NK-92 (cell line): ENCODE measurements around the gene GNG12.

ENCODE experiments used
- DNase-seq: peaks from one replicate; lab custom pipeline; 2025; ENCODE audit not compliant: unreplicated experiment; lab: John Stamatoyannopoulos, UW

Gene GNG12

DNA sequence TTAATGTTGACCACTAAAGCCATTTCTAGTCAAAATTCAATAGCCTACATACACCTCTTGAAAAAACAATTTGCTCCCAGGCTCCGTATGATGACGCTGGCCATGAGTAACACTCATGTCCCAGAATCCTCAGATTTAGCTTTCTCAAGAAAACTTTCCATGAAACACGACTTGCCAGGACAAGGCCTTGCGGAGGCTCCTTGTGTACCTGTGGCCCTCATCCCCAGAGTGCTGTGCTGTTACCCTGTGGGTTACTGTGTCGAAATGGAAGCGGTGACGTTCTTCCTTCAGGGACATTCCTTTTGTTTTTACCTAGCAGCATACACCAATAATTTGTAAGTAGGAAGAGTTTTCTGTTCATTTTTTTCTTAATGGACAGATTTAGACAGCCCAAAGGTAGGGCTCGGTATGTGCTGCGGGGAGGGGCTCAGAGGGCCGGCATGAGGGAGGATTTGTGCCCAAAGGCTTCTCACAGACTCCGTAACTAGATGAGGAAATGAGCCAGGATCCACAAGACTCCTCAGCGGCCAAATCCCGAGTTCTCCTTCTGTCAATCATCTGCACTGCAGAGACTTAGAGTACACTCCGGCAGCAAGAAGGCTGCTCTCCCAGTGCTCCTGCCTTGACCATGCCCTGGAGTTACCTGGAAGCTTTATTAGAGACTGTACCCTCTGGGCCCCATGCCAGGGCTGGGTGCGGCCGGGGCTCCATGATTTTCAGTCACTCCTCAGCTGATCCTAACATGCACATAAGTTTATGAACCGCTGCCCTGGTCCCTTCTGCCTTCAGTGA, 17.8 kb downstream of the GNG12 start:
- no peak for DNase-seq

DNA sequence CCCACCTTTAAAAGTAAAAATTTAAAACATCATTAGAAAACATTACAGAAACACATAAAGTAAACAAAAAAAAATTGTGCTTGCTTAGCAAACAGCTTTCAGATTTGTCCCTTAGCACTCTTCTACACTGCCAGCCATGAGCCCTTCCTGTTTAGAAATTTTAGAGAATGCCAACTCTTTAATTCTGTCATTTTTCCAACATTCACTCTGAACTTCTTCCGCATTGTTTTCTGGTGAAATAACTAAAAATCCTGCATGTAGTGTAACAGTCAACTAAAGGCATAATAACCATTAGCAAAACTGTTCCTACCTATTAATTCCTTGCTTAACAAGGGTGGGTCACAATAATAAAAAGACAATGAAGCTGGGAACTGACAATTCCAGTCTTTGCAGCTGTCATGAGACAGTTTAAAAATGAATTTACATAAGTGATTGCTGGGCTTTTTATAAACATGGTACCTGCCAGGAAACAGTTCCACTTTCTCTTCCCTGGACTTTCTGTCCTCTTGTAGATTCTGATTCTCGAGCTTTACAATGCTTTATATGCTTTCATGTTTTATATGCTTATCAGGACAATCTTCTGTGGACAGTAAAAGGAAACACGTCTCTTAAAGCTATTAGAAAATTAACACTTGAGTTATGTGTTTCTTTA, 19.0 kb downstream of the GNG12 start:
- no peak for DNase-seq

DNA sequence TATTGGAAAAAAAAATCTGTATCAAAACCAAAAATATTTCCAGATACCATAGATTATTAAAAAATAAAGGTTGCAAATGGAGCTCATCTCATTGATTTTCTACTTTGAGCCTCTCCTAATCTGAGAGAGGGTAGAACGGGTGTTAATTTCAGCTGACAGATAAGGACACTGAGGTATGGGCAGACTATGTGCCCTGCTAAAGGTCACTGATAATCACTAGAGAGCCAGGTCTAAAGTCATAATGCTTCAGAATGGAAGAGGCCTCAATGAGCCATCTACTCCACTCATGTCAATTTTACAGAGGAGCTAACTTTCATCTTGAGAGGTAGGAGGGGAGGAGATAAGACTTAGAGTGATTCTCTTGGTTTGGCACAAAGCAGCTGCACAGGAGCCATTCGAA, 21.0 kb downstream of the GNG12 start:
- no peak for DNase-seq

DNA sequence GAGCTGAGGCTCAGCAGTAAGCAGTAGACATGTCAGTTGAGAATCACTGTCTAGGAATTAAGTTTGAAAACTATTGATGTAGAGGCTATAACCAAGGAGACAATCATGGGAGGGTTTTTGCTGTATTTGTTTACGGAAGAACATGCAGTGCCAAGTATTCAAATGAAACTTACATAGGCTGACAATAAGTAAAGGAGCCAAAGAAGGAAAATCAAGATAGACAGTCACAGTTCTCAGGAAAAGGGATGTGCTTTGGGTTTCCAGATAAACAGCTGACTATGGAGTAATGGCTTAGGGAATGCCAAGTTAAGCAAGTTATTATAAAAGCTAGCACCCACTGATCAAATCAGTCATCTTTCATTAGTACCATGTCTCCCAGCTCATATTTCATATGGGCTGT, 21.5 kb downstream of the GNG12 start:
- DNase-seq, result no peak

DNA sequence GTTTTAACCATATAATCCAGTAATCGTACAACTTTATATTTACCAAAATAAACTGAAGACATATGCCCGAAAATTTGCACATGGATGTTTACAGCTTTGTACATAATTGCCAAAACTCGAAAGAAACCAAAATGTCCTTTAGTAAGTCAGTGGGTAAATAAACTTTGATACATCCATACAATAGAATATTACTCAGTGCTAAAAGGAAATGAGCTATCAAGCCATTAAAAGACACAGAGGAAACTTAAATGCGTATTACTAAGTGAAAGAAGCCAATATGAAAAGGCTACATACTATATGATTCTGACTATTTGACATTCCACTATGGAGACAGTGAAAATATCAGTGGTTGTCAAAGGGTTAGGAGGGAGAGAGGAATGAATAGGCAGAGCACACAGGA, 23.4 kb downstream of the GNG12 start:
- no peak for DNase-seq

DNA sequence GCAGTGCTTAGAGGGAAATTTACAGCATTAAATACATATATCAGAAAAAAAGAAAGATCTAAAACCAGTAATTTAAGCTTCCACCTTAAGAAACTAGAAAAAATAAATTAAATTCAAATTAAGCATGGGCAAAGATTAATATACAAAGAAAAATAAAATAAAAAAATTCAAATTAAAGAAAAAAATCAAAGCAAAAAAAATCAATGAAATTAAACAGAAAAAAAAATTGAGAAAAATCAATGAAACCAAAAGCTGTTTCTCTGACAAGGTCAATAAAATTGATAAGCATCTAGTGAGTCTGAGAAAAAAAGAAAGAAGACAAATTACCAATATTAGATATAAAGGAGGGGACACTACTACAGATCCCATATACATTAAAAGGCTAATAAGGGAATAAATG, 26.0 kb downstream of the GNG12 start:
- DNase-seq, result no peak

DNA sequence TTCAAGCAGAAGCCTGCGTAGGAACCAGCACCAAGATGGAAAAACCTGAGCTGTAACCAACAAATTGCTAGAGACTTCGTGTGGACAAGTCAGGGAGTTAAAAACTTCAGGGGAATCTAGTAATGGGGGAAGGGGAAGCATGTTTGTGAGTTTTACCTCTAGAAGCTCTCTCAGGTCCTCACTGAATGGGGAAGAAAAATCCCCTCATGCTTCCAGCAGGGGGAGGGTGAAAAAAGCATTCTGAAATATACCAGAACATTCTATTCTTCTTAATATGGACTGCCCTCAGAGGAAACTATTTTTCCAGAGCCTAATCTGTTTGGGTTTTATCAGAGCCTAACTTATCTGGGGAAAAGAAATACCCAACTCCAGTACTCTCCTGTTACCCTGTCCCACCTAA, 28.6 kb downstream of the GNG12 start:
- no peak for DNase-seq

DNA sequence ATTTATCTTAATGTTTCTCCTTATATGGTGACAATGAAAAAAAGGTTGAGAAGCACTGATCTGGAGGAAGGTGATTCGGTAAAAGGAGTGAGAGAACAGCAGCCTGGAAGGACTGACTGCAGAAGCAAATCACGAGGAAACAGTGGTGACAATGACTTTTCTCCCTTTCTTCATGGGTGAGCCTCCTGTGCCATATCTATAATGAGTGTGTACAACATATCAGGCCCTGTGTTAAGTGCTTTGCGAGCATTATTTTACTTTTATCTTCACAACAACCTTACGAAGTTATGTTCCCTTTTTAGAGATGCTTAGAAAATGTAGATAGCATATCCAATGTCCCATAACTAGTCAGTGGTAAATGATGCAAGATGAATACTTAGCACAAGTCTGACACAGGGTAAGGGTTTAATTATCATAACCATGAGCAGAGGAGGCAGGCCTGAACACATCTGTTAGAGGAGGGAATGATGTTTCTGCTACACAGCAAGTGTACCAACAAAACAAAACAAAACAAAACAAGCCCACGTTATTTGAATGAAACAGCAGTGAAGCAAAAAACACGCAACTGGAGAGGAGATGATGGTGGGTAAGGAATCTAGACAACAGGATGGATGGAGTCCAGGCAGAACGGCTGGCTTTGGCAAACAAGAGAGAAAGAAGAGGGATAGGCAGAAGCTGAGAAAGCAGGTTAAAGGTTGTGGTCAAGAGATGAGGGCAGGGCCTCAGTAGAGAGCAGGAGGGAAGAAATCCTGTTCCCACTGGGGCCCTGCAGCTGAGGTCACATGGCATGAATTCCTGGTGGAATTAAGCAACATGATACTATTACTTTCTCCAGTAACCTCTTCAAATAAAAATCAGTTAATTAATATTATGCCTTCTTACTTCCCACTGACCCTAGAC, 29.6 kb downstream of the GNG12 start:
- DNase-seq, result no peak

DNA sequence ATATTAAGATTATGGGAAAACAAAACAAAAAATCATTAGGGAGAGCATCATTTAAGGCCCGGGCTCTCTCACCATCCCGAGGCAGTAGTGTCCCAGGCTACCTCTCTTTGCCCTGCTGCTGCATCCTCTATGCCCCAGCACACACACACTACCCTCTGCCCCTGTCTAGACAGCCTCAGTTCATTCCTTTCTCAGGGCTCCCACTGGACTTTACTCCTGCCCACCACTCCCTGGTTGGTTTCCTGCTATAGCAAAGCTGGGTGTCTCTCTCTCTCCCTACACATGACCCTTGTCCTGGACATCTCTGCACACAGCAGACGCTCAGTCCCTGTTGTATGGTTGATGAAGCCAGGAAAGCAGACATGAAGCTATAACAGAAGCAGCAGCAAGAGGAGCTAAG, 30.7 kb downstream of the GNG12 start:
- DNase-seq, result no peak

DNA sequence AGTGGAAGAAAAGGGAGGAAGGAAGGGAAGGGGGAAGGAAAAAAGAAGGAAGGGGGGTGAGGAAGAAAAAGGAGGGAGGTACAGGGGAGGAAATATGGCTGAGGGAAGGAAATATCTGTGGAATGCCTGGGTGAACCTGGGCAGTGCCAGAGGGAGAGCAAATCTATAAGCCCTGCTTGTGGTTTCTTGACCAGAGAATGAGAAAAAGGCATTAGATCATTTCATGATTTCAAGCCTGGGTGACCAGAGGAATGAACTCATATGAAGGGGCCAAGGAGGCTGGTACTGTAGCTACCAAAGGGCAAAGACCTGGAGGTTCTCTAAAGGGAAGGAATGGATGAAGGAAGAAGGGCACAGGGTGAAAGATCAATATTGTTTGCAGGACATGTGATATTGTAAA, 31.4 kb downstream of the GNG12 start:
- DNase-seq, result no peak

DNA sequence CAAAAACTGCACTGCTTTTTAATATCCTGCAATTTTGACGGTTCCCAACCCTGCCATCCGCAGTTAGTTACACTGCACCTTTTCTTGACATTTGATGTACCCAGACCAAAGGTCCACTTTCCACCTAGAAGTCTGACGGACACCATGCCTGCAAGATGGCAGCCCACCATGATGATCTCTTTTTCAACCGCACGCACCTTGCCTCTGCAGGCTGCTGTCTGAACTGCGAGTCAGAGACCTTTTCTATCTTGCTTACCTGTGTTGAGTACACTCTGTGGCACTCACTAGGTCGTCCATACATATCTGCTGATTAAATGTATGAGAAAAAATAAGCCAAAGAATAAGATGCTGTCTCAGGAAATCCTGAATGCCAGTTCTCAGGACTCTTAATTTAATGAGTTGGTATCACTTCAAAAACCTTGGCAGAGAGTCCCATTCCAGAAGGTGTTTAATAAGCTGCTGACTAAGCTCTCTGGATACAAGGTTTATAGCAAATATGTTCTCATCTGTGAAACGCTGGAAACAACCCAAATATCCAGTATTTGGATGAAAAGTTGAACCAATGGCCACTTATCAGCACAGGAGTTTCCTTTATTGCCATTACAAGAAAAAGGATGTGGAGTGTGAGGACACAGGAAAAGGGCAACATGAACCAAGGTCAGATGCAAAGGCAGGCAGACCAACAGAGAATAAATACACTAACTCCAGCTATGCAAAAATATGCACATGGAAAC, 37.9 kb downstream of the GNG12 start:
- no peak for DNase-seq

DNA sequence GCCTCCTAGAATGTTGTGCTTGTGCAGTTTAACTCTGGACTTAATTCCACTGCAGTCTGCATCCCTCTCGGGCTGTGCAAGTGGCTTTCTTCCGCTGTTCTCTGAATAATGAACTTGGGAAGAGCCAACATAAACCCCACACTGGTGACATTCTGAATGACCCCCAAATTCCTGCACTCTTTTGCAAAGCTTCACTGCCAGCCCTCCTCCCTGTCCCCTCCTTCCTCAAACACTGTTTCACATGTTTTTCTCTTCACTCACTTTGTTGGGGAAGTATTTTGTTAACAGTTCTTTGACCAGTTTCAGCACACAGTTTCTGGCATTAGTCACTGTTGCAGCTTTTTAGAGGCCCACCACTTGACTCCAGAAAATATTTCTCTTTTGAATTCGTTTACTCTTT, 39.7 kb downstream of the GNG12 start:
- DNase-seq, result no peak

DNA sequence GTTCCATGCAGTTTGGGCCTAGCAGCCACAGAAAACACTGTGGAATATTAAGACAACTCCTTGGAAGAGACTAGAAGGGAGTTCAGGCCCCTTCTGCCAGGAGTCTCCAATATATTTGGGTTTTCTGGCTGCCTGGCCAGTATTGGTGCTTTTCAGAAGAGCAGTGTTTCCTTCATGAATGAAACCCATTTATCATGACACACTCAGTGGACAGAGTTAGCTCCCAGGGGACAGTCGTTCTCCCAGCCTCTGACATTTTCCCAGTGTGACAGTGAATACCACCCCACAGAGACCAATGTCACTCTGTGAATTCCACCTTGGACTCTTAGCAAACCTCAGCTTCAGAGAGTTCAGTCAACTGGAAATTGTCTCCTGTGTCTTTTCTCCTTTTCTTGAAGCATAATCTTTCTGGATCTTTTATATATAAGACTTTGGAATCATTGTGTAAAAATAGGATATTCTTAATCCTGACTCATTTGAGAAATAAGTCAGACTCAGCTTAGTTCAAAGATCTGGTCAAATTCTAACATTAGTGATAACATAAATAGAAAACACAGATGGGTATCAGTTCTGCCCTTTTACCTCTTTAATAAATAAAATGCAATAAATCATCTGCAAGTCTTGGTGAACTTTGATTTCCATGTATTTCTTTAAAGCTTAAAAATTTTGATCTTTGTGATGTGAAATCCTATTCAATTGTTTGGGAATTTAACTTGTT, 40.4 kb downstream of the GNG12 start:
- DNase-seq, result no peak

DNA sequence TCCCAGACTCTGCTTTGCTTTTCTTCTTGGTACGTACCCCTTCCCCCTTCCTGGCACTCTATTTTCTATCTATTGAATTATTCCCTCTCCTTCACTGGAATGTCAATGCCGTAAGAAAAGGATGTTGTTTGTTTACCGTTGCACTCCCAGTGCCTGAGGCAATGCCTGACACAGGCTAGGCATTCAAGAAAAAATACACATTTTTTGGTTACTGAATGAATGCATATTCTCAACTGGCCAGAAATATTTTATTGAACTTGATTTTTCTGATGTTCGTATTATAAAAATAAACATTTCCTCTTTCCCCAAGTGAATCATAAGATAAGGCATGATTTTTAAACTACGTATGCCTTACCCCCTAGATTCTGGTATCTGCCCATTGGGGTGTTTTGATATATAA, 41.2 kb downstream of the GNG12 start:
- DNase-seq, result no peak

DNA sequence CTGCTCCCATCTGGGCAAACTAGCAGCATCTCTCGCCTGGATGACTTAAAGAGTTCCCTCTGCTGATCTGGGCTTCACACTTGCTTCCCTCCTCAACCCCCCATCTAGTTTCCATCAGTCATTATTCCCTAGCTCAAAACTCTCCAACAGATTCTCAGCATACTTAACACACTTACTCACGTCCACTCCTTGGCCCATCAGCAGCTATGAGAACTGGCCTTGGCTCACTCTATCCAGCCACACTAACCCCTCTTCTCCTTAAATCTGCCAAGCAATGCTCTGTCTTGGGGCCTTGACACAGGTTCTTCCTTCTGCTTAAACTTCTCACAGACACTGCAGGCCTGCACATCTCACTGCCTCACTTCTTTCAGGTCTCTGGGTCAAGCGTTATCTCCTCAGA, 41.6 kb downstream of the GNG12 start:
- DNase-seq, result no peak

DNA sequence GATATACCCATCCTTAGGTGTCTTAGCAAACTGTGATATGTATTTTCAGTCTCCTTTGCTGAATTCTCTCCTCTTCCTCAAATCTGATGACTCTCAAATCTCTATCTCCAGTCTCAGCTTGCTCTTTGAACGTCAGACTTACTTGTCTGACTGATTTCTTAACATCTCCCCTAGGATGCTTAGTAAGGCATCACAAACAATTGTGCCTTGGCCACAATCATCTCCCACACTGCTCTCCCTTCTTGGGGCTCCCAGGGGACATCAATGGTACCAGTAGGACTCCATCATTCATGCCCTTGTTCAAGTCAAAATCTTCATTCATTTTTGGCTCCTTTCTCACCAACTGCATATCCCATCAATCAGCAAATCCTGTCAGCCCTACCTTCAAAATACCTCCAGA, 42.0 kb downstream of the GNG12 start:
- DNase-seq, result no peak

DNA sequence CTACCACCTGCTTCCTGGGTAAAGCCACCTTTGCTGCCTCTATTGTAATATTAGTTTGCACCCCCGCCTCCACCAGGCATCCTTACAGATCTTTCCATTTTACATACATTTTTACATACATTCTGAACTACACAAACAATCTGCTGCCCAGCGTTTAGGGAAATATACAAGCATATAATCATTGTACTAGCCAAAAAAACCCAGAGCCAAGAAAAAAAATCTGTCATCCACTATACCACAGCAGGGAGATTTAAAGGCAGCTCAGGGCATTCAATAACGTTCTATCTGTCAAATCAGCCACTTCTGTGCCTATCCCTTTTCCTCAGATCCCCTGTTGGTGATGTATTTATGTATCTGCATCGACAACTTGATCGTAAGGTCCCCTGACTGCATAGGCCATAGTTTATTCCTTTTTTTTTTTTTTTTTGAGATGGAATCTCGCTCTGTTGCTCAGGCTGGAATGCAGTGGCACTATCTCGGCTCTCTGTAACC, 43.0 kb downstream of the GNG12 start:
- DNase-seq, result no peak

DNA sequence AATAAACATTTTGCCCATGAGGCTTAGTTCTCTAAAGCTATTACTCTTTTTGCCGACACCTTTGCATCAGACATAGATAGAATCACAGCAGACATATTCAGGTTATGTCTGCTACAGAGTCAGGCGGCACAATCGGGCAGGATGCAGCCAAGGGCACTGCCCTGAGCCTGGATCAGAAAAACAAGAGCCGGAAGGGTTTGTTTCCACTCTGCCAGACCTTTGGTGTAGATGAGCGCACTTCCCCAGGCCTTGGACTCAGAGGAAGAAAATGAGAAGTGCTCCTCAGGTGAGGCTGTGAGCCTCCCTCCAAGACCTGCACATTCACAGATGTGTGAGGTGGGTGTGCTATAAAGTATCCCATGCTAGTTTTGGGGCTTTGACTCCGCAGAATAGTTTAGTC, 43.7 kb downstream of the GNG12 start:
- no peak for DNase-seq

DNA sequence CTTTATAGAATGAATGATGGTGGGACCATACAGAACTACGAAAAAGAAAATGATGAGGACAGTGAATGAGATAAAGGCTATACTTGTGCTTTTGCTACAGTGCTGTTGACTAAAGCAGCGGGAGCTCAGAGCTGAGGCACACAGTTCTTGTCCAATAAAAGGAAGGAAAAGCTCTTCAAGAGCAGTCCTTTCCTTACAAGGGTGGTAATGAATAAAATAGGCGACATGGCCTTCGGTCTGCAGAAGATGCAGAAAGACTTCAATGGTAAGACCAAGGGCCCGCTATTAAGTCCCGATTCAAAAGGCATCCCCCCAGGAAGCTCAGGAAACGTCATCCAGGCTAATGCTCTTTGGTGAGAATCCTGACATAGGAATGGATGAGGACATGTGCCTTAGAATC, 44.4 kb downstream of the GNG12 start:
- no peak for DNase-seq

DNA sequence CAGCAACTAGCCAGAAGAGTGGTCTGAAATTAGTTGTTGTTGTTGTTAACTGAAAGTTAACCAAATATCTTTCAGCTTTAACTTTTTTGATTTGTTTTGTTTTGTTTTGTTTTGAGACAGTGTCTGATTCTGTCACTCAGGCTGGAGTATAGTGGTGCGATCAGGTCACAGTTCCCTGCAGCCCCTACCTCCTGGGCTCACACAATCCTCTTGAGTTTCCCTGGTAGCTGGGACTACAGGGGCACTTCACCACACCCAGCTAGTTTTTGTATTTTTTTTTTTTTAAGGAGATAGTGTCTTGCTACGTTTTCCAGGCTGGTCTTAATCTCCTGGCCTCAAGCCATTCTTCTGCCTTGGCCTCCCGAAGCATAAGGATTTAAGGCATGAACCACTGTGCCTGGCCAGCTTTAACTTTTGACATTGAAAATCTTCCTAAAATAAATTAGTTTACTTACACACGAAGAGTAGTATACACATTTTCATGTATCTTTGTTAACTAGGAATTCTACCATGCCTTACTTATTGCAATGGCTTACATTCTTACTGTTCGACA, 45.0 kb downstream of the GNG12 start:
- DNase-seq, result no peak
